Measurements from ENCODE around the gene PITHD1.
"Not testable (repeated sequence)": the region's sequence is repeated elsewhere in the genome, so short reads cannot be mapped to it uniquely, and the experiment has no call there.

The PITHD1 gene, protein sequence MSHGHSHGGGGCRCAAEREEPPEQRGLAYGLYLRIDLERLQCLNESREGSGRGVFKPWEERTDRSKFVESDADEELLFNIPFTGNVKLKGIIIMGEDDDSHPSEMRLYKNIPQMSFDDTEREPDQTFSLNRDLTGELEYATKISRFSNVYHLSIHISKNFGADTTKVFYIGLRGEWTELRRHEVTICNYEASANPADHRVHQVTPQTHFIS

DNA sequence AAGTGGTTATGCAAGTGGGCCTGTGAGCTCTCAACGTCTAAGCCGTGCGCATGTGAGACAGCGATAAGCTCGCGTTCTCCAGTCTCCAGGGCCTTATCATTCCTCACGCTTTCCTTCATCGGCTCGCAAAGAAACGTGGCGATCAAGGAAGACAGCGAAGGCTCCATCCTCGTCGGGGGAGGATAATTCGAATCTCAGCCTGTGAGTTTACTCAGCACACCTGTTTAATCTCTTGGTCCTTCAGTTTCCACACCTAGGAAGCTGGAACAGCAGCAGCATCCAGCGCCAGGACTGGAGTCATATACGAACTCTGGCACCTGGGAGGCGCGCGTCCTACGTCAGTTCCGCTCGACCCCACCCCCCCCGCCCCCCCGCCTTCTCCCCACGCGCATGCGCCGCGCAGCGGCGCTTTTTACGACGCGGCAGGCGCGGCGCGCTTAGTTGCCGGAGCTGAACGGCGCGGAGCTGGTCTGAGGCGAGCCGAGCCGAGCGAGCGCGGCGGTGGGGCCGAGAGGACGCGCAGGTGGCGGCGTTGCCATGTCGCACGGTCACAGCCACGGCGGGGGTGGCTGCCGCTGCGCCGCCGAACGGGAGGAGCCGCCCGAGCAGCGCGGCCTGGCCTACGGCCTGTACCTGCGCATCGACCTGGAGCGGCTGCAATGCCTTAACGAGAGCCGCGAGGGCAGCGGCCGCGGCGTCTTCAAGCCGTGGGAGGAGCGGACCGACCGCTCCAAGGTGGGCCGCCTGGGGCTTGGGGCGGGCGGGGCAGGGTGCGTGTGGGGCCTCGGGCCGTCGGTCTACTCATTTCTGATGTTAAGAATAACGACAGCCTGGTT, at the start of gene PITHD1:
Gene PITHD1 (plus strand): TSS at position 440 of the 836 bp plus-strand sequence. CDS start 98 bp downstream, at position 538.
- Histone ChIP-seq H3K4me3 (ENCODE audit: low read length) (peak within 1 kb of the TSS; percentile 78), H3K9ac (ENCODE audit: low read length) (peak within 1 kb of the TSS; percentile 68), H3K9me3 (ENCODE audit: control insufficient read depth, low read depth, low read length) (no peaks in the 10 kb centered on the region), H3K27ac (ENCODE audit: low read length) (peak within 1 kb of the TSS; percentile 28), H3K4me1 (ENCODE audit: control insufficient read depth, low read depth, low read length) (peaks cover 4% of the 10 kb centered on the region), H3K27me3 (ENCODE audit: control insufficient read depth, insufficient read depth, low read length) (no peaks in the 10 kb centered on the region), H3K36me3 (ENCODE audit: control insufficient read depth, low read depth, low read length) (peaks cover 14% of the 10 kb centered on the region)

DNA sequence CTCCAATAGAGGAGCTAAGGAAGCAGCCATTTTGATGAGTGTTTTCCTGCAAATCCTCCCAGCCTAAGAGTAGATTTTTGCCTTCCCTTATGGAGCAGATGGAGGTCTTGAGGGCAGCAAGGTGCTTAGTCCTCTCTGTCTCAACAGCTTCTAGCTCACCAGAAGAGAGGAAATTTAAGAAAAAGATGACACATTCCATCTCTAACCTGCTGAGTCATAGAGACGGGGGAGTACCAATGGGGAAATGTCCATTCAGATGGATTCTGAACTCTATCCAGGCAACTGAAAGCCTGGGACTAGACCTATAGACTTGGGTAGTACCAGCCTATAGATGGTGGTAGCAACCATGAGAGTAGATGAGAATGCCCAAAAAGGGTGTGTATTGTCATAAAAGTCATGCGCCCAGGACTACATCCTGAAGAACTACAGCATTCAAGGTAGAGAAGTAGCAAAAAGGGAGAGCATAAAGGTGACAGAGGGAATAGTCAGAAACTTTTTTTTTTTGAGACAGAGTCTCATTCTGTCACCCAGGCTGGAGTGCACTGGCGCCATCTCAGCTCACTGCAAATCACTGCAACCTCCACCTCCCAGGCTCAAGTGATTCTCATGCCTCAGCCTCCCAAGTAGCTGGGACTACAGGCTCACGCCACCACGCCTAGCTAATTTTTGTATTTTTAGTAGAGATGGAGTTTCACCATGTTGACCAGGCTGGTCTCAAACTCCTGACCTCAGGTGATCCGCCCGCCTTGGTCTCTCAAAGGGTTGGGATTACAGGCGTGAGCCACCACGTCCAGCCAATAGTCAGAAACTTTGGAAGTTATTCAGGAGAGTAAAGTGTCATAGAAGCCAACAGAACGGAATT, 45.6 kb upstream of the PITHD1 start:
- no peak overlapping the region for H3K9ac ChIP-seq (ENCODE audit: low read length)
- no peaks in the 10 kb centered on the region for H3K9me3 ChIP-seq (ENCODE audit: control insufficient read depth, low read depth, low read length)
- no peaks in the 10 kb centered on the region for H3K27me3 ChIP-seq (ENCODE audit: control insufficient read depth, insufficient read depth, low read length)
- H3K4me1 ChIP-seq (ENCODE audit: control insufficient read depth, low read depth, low read length): no peaks in the 10 kb centered on the region
- no peak overlapping the region for H3K27ac ChIP-seq (ENCODE audit: low read length)
- no peaks in the 10 kb centered on the region for H3K36me3 ChIP-seq (ENCODE audit: control insufficient read depth, low read depth, low read length)
- H3K4me3 ChIP-seq (ENCODE audit: low read length): no peak overlapping the region

DNA sequence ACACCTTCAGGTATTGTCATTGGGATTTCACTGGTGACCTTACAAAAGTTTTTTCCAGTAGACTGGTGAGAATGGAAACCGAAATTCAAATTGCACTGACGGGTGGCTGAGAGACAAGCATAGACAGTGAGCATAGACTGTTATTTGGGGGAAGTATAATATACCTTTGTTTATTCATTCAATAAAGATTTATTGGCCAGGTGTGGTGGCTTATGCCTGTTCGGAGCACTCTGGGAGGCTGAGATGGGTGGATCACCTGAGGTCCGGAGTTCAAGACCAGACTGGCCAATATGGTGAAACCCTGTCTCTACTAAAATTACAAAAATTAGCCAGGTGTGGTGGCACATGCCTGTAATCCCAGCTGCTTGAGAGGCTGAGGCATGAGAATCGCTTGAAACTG, 44.9 kb upstream of the PITHD1 start:
- H3K36me3 ChIP-seq (ENCODE audit: control insufficient read depth, low read depth, low read length); H3K9ac ChIP-seq (ENCODE audit: low read length); H3K27me3 ChIP-seq (ENCODE audit: control insufficient read depth, insufficient read depth, low read length); H3K4me3 ChIP-seq (ENCODE audit: low read length); H3K4me1 ChIP-seq (ENCODE audit: control insufficient read depth, low read depth, low read length); H3K27ac ChIP-seq (ENCODE audit: low read length); H3K9me3 ChIP-seq (ENCODE audit: control insufficient read depth, low read depth, low read length): not testable (repeated sequence)

DNA sequence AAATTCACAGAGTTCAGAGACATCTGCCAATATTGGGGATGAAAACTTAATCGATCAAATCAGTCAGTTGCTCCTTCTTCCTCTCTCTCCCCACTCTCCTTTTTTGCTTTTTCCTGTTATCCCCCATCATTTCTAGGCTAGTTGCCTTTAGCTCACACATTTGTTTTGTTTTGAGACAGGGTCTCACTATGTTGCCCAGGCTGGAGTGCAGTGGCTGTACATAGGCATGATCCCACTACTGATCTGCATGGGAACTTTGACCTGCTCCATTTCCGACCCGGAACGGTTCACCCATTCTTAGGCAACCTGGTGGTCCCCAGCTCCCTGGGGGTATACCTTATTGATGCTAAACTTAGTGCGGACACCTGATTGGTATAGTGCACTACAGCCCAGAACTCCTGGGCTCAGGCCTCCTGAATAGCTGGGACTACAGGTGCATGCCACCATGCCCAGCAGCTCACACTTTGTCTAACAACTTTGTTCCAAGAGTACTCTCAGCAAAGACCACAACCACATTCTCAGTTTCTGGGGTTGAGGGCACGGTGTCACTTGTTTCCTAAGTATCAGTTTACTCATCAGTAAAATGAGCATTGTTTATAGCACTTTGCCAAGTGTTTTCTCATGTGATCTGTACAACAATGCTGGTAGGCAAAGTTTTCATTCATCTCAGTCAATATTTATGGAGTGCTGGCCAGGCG, 41.6 kb upstream of the PITHD1 start:
- no peak overlapping the region for H3K4me3 ChIP-seq (ENCODE audit: low read length)
- no peaks in the 10 kb centered on the region for H3K9me3 ChIP-seq (ENCODE audit: control insufficient read depth, low read depth, low read length)
- H3K27me3 ChIP-seq (ENCODE audit: control insufficient read depth, insufficient read depth, low read length): no peaks in the 10 kb centered on the region
- no peak overlapping the region for H3K27ac ChIP-seq (ENCODE audit: low read length)
- H3K4me1 ChIP-seq (ENCODE audit: control insufficient read depth, low read depth, low read length): no peaks in the 10 kb centered on the region
- H3K36me3 ChIP-seq (ENCODE audit: control insufficient read depth, low read depth, low read length): no peaks in the 10 kb centered on the region
- H3K9ac ChIP-seq (ENCODE audit: low read length): no peak overlapping the region

DNA sequence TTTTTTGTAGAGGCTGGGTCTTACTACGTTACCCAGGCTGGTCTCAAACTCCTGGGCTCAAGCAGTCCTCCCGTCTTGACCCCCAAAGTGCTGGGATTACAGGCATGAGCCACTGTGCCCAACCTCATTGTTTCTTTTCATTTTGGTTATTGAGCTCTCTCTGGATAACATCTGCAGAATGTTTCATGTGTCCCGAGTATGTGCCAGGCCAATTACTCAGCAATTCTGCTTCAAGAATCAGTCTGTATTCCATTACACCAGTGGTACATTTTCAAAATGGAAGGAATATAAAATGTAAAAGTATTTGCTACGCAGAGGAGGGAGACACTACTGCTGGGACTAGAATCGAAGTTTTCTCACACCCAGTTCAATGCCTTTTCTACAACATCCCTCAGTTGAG, 36.6 kb upstream of the PITHD1 start:
- no peak overlapping the region for H3K4me3 ChIP-seq (ENCODE audit: low read length)
- H3K36me3 ChIP-seq (ENCODE audit: control insufficient read depth, low read depth, low read length): no peaks in the 10 kb centered on the region
- H3K27ac ChIP-seq (ENCODE audit: low read length): no peak overlapping the region
- peaks cover 12% of the 10 kb centered on the region for H3K4me1 ChIP-seq (ENCODE audit: control insufficient read depth, low read depth, low read length)
- H3K9me3 ChIP-seq (ENCODE audit: control insufficient read depth, low read depth, low read length): no peaks in the 10 kb centered on the region
- no peaks in the 10 kb centered on the region for H3K27me3 ChIP-seq (ENCODE audit: control insufficient read depth, insufficient read depth, low read length)
- no peak overlapping the region for H3K9ac ChIP-seq (ENCODE audit: low read length)

DNA sequence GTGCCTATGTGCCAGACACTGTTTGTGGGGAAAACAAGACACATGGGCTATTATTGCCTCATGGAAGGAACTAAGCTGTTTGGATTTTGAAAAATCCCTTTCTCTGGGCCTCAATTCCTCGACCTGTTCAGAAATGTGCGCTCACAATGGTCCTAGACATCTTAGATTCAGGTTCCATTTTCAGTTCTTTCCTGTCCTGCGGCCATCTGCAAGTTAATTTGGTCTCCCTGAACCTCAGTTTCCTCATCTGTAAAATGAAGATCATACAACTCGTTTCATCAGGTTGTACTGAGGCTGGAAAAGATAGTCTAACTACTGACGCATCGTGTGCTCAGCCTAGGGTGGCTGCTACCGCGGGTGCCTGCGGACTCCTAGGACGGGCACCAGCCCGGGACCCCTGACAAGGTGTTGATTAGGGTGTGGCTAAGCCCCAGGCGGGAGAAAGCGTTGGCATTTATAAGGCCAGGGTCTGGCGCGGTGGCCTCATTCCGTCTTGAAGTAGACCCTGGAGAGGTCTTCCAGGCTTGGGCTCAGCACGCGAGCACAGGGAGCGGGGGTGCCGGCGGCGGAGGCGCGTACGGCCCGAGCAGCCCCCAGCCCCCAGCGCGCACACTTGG, 35.4 kb upstream of the PITHD1 start:
- Histone ChIP-seq H3K9ac (ENCODE audit: low read length) (peak overlapping the region; percentile 63), H3K9me3 (ENCODE audit: control insufficient read depth, low read depth, low read length) (no peaks in the 10 kb centered on the region), H3K4me1 (ENCODE audit: control insufficient read depth, low read depth, low read length) (peaks cover 12% of the 10 kb centered on the region), H3K36me3 (ENCODE audit: control insufficient read depth, low read depth, low read length) (peaks cover 2% of the 10 kb centered on the region), H3K4me3 (ENCODE audit: low read length) (peak overlapping the region; percentile 88), H3K27me3 (ENCODE audit: control insufficient read depth, insufficient read depth, low read length) (no peaks in the 10 kb centered on the region), H3K27ac (ENCODE audit: low read length) (peak overlapping the region; percentile 12)

DNA sequence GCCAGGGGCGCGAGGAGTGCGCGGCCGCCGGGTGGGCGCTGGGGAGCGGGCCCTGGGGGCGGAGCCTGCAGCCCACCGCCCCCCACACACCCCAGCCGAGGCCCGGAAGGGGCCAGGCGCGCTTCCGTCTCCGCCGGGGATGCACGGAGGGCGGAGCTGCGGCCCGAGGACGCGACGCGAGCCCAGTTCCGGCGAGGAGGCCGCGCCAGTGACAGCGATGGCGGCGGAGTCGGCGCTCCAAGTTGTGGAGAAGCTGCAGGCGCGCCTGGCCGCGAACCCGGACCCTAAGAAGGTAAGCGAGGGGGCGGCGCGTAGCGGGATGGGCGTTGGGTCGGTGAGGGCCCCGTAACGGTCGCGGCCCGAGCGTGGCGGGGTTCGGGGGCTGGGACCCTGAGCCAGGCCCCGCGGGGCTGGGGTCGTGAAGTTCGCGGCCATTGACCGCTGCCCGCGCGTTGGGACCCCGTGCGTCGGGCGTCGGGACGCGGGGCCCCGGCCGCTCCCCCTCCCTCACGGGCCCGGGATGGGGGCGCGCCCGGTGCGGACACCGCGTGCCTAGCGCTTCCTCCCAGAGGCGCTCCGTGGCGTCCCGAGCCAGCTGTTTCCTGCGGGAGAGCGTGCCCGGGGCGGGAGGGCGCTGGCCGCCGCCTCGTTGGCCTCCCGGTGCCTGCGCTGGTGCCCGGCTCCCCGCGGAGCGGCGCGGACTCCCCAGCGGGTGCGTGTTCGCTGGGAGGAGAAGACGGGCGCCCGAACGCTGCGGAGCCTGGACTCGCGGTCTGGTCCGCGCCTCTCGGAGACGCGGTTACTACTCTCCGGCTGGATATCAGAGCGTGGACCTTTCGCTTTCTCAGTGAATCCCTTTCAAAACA, 34.7 kb upstream of the PITHD1 start, which contains the start of gene ELOA:
Gene ELOA (plus strand): TSS at position 185 of the 866 bp plus-strand sequence. CDS start 33 bp downstream, at position 218.
- Histone ChIP-seq H3K36me3 (ENCODE audit: control insufficient read depth, low read depth, low read length) (peaks cover 2% of the 10 kb centered on the region), H3K9me3 (ENCODE audit: control insufficient read depth, low read depth, low read length) (no peaks in the 10 kb centered on the region), H3K9ac (ENCODE audit: low read length) (peak within 1 kb of the TSS; percentile 63), H3K27ac (ENCODE audit: low read length) (peak within 1 kb of the TSS; percentile 12), H3K4me1 (ENCODE audit: control insufficient read depth, low read depth, low read length) (peaks cover 12% of the 10 kb centered on the region), H3K4me3 (ENCODE audit: low read length) (peak within 1 kb of the TSS; percentile 88), H3K27me3 (ENCODE audit: control insufficient read depth, insufficient read depth, low read length) (no peaks in the 10 kb centered on the region)

DNA sequence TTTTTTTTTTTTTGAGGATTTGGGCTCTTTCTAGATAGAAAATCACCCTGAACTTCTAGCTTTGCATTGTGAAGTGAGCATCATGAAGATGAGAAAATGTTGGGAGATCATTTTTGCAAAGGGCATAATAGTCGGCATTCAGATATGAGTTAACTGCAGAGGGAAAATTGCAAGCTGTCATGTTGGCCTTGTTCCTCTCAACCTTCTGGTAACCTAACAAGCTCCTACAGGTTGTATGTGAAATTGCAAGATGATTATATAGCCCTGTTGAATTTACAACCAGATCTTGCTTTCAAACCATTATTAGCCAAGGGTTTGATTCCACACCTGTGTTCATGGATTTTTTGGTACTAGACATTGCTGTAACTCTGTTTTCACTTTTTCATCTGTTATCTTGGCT, 32.7 kb upstream of the PITHD1 start:
- Histone ChIP-seq H3K9me3 (ENCODE audit: control insufficient read depth, low read depth, low read length) (no peaks in the 10 kb centered on the region), H3K9ac (ENCODE audit: low read length) (no peak overlapping the region), H3K27ac (ENCODE audit: low read length) (no peak overlapping the region), H3K4me1 (ENCODE audit: control insufficient read depth, low read depth, low read length) (peaks cover 12% of the 10 kb centered on the region), H3K27me3 (ENCODE audit: control insufficient read depth, insufficient read depth, low read length) (no peaks in the 10 kb centered on the region), H3K4me3 (ENCODE audit: low read length) (no peak overlapping the region), H3K36me3 (ENCODE audit: control insufficient read depth, low read depth, low read length) (peaks cover 15% of the 10 kb centered on the region)

DNA sequence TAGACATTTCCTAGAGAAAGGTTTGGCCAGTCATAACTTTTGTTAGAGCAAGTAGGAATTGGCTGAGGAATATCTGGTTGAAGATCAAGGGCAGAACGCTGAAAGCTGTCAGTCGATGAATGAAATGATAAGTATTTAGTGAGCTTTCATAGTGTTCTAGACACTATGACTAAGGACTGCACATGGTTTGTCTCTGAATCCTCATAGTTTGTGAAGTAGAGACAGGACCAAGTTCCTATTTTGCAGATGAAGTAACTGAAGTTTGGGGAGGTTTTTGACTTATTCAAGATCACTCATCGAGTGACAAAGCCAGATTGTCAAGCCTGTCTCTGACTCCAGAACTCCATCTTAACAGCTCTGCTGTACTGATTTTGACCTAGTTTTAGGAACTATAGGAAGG, 30.2 kb upstream of the PITHD1 start:
- Histone ChIP-seq H3K9ac (ENCODE audit: low read length) (no peak overlapping the region), H3K4me1 (ENCODE audit: control insufficient read depth, low read depth, low read length) (peaks cover 6% of the 10 kb centered on the region), H3K27me3 (ENCODE audit: control insufficient read depth, insufficient read depth, low read length) (no peaks in the 10 kb centered on the region), H3K27ac (ENCODE audit: low read length) (no peak overlapping the region), H3K9me3 (ENCODE audit: control insufficient read depth, low read depth, low read length) (no peaks in the 10 kb centered on the region), H3K36me3 (ENCODE audit: control insufficient read depth, low read depth, low read length) (peaks cover 40% of the 10 kb centered on the region), H3K4me3 (ENCODE audit: low read length) (no peak overlapping the region)

Measured in iPS-18a (cell line).